HG03558 (cell line): ENCODE results near the gene TEX35.
"Not testable (repeated sequence)": the region's sequence is repeated elsewhere in the genome, so short reads cannot be mapped to it uniquely, and the experiment has no call there.

Source experiments
- ATAC-seq: cut with Tn5 transposase; IDR thresholded peaks from one replicate; pipeline ENCODE4 v1.9.1; 2021; ENCODE audit warnings: moderate number of reproducible peaks; ENCODE audit not compliant: unreplicated experiment; ENCODE audit errors: extremely low read depth

The TEX35 gene

DNA sequence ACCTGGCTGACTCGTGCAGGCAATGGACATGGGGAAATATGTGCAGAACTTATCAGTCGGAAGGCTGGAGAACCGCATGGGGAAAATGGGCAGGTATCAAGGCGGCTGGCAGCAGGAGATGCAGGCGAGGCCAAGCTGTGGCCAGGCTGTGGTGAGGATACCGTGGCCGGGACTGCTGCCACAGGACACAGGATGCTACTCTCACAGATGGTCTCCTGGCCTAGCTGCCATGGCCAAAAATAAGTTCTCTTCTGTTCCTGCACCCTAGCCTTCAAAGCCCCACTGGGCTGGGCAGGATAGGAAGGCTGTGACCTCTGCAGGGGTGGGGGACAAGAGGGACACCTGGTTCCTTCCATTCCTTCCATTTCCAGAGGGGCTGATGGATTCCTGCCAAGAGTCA lies 26.4 kb downstream of the TEX35 start:
- no peak for ATAC-seq

DNA sequence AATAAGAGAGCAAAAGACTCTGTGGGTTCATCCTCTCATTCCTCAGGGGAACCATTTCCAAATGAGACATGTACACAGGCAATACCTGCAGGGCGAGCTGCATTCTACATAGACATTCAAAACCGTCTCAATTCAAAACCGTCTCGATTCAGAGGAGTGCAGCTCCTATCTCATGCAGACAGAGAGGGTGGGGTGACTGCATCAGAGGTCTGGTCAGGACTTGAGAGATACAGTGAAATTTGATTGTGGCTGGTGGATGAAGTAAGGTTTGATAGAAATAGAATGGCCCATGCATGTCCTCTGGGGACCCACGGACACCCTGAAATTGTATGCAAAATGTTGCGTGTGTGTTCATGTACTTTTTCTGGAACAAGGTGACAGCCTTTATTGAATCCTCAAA lies 27.3 kb downstream of the TEX35 start:
- ATAC-seq = no peak

DNA sequence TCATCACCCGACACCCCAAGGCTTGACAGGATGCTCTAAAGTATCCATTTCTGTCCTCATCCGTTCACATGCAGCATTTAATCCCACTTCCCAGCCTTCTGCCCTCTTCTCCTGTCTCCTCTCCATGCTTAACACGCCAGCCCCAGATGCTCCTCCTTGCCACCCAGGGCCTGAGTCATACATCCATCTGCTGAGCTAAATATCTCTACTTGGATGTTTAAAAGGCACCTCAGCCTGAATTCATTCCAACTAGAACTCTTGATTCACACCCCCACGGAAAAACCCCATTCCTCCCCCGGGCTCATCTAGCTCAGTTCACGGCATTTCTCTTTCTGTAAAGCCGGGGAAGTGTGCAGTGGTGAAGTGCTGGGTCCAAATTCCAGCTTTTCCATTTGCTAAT lies 27.7 kb downstream of the TEX35 start:
- ATAC-seq = no peak

DNA sequence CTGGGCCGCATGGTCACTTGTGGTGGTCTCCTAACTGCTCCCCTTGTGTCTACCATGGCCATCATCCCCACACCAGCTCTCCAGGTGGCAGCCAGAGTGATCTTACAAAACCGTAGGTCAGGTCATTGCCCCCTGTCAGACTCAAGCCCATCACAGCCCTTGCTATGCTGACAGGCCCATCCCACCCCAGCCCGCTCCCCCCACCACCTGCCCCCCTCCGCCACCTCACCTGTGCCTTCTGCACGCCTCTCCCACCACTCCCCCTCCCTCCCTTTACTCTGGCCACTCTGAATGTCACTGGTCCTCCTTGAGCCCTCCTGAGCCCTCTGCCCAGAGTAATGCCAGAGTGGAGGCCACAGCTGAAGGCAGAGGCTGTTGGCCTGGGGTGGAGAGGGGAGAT lies 28.5 kb downstream of the TEX35 start:
- no peak for ATAC-seq

DNA sequence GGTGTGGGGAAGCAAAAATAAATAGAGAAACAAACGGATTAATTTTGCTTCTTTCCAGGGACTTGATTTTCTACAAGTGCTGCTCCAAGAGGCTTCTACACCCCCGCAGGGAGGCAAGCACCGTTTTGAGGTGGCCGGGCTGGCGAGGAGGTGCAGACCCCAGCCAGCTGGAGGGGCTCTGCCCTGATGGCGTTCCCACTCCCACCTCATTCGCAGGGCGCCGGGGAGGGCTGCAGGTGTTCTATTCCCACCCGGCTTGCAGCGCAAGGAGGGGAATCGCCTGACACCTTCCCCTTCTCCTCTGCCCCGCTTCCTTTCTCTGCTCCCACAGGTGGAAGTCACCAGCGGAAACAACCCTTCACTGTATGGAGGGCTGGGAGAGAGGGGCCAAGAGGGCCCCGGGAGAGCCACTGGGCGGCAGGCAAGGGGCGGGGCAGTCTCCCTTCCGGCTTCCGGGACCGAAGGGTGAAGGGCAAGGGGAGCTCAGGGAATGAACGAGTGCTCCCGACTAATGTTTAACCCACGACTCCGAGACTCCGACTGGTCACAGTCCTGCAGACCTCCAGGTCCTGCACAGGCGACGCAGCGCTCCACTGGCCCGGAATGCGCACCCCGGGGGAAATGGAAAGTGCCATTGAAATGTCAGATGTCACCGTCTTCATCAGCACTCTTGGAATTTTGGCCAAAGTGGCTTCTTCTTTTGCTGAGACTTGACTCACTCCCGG lies 29.1 kb downstream of the TEX35 start:
- no peak for ATAC-seq

DNA sequence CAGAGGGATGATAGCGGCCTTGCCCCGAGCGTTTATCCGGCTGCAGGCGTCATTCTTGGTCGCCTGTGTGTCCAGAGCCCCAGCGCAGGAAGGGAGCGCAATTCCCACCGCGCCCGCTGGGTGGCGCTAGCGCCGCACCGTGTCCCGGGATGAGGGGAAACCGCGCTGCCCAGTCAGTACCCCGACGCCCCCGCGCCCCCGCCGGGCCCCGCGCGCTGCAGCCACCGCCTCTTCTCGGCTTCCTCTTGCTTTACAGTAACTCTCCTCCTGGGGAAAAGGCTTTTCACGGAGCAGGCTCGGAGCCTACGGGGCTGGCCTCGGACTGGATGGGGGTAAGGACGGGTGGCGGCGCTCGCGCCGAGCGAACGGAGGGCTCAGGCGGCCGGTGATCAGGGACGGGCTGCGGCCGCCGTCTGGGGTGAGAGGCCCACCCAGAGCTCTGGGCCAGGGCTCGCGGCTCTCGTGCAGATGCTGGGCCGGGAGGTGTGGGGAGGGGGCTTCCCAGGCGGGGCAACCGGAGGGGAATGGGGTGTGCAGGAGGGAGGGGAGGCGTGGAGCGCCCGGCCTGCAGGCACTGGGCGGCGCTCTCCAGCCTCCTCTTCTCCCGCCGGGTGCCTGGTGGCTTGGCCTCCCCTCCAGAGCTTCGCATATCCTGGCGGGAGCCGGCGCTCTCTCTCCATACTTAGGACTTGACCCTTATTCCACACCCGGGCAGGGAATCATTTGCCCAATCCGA lies 29.8 kb downstream of the TEX35 start:
- peak; percentile 44 for ATAC-seq

DNA sequence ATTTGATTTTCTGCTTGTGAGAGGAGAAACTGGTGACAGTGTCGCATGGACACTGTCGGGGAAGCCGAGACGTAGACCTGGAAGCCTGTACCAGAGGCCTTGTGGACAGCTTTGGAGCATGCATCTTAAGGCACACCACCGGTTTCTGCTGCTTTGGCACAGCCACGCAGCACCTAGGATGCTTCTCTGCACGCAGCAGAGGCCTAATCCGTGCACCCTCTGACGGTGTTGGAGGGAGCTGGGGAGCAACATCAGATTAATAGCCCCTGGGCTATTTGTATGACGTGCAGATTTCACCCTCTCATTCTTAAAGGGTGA lies 30.3 kb downstream of the TEX35 start:
- peak; percentile 32 for ATAC-seq

DNA sequence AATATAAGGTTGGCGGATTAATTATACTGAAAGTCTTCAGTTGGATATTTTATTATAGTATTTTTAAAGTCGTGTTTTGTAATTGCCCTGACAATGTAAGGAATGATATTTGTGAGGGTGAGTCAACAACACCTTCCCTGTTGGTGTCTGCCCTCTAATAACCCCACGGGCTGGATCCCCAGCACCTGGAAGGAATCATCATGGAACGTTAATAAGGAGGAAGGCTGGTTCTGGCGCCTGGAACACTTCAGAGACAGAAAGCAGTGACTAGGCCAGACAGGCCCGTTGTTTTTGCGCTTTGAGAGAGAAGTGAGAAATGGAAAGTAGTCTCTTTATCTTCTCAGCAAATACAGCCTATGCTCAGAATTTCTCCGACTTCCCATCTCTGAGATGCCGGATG lies 31.6 kb downstream of the TEX35 start:
- ATAC-seq = no peak

DNA sequence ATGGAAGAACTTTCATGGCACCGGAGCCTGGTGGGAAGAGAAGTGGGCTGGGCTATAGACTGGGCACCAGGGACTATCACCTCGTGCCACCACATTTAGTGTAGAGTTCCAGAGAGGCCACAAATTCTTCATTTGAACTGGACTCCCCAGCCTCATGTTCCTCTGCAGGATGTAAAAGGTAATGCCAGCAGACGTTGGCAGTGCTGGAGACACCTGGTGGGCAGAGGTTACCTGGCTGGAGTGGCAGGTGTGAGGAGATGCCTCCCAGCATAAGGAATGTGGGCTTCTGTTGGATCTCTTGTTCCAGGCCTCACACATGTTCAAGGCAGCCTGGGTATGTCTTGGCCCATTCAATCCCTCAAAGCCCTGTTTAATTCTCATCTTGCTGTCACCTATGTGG lies 35.2 kb downstream of the TEX35 start:
- ATAC-seq = no peak

DNA sequence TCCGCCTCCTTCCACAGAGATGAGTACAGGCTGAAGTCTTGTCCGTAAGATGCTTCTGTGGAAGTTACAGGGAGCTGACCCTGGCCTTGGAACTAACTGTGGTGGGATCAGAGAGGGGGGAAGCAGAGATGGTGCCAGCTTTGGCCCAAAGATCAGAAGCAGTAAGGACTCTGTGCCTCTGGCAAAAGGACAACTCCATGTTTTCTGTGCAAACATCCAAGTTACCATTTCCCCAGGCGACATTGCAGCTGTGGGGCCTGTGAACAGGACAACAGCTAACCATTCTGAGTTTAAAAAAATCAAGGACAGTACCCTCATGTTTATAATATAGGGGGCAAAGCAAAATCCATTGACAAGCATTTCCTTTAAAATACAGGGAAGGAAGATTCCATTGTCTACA lies 38.4 kb downstream of the TEX35 start:
- no peak for ATAC-seq

DNA sequence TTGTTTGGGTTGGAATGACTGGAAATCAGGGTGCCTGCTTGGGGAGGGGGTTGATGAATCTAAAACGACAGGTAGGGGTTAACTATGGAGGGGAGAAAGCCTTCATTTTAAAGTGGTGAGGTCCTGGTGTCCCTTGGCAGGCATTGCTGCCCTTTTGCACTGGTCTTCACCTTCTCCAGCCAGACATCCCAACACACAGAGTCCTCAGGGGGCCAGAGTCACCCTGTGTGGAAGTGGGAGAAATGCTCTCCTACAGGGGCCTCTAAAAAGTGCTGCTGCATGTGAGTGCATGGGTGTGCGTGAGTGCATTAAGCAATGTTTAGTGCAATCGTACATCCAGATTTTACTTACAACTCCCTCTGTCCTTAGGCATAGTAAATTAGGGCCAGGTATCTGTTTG lies 39.0 kb downstream of the TEX35 start:
- ATAC-seq = no peak

DNA sequence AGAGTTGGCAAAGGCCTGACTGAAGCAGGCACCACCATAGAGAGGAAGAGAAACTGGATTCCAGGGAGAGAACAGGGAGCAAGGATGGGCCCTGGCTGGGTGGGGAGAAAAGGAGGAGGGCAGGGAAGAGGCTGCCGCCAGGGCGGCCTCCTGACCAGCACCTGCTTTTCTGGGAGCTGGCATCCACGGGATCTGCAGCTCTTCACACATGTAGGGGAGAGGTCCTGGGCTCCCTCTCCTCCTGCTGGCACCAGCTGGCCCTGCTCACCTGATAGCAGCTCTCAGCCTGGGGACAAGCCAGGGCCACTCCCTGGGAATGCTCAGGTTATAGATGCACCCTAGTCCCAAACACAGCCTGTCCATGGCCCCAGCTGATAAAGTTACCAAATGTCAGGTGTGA lies 39.9 kb downstream of the TEX35 start:
- no peak for ATAC-seq

DNA sequence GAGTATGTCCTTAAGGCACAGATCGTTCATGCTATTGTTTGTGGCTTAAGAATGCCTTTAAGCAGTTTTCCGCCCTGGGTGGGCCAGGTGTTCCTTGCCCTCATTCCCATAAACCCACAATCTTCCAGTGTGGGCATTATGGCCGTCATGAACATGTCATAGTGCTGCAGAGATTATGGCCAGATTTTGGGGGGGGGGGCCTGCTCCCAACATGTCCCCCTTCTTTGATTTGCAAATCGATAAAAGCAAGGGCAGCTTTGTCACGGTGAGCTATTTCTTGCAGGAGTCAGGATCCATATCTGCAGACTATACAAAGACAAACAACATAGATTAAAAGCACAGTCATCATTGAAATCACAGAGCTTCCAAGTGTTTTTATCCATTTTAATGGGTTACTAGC lies 41.4 kb downstream of the TEX35 start:
- not testable (repeated sequence) for ATAC-seq

DNA sequence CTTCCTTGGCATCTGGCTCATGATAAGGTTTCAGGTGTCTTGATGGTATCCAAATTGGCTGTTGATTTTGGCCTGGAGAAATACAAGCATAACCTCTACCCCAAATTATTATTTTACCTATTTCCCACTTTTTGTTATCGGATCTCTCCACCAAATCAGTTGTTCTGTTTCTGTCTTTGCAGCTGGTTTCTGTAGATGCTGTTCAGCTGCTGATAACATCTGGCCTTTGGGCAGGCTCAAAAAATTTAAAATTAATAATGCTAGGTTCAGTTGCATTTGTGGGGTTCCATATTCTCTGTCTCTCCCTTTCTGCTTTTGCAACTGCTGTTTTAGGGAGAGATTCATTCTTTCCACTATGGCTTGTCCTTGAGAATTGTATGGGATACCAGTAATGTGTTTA lies 42.7 kb downstream of the TEX35 start:
- not testable (repeated sequence) for ATAC-seq

DNA sequence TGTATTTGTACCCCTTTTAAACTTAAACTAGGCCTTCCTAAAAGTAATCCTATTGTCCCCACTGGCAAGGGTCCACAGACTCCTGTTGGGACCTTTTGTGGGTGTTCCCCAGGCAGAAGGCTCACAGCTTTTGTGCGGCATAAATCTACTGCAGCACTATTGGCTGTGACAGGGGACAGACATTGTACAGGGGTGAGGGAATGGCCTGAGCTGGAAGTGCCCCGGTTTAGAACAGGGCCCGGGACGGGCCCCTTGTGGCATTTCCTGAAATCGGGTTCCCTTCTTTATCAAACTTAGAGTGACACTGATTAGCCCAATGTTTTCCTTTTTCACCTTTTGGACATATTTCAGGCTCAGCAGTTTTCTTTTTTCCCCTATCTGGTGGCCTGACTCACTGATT lies 45.9 kb downstream of the TEX35 start:
- ATAC-seq = not testable (repeated sequence)

DNA sequence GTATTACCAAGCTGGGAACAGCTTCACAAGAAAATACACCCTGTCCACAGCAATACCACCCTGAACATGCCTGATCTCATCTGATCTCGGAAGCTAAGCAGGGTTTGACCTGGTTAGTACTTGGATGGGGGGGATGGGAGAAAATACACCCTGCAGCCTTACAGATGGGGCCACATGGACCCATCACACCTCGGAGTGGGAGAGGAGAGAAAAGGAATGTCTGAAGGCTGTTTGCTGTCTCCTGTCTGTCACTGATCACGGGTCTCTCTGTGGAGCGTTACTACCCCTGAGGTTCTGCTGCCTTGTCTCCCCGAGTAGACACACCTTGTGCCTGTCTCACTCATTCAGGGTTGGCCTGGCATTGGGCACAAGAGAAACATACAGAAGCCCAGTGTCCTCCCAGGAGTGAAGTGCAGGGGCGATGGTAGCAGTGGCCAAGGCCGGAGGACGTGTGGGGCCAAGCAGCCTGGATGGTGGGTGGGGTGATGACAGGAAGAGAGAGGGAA lies 48.0 kb downstream of the TEX35 start:
- no peak for ATAC-seq

DNA sequence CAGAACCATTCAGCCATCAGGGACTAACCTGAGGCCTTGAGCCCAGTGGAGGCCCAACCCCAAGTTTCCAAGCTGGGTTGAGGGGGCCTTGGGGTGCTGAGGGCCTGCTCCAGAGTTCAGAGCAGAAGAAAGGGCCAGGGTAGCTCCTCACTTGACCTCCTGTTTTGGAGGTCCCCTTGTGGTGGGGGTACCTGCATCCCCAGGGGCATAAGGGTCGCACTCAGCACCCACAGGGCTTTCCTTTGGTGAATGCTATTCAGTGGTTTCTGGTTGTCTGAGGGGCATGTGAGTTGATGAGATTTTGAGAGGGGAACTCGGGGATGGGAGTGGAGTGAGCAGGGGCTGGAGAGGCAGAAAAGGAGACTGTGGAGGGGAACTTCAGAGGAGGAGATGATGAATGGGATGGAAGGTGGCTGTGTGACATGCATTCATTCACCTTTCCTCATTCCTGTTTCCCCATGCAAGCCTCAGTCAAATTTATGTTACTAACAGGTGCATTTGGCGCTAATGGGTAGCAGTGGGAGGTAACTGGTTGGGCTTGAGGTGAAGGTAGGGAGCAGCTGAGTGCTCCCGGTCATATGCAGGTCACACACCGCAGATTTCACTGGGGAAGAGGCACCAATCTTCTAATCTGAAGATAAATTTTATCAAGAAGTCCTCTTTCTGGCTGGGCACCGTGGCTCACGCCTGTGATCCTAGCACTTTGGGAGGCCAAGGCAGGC lies 50.4 kb downstream of the TEX35 start:
- no peak for ATAC-seq

DNA sequence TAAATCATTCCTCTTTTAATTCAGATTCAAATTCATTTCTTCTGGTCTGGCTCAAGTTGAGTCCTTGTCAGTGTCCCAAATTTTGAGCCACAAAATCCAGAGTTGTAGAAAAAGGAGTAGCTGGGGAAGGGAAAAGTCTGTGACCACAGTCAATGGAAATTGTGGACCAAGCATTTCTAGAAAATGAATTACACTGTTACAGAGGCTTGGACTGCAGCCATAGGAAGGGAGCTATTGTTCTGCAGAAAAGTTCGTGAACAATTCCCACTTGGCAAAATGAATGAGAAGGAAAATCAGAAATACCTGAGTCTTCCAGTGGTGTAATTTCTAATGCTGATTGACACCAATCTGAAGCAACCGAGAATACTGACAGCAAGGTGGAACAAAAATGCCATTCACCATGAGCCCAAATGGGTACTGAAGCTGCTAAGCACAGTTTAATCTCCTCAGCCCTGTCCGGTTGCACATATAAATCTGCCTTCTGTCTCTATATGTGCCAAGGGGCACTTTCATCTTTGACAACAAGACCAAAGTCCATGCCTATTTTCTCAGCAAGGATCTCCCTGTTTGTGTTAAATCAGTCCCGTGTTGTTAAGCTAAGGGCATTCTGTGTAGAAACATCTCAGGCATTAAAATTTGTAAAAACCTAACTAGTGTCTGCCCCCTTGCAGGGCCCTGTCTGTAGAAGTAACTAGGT lies 51.3 kb downstream of the TEX35 start:
- no peak for ATAC-seq

DNA sequence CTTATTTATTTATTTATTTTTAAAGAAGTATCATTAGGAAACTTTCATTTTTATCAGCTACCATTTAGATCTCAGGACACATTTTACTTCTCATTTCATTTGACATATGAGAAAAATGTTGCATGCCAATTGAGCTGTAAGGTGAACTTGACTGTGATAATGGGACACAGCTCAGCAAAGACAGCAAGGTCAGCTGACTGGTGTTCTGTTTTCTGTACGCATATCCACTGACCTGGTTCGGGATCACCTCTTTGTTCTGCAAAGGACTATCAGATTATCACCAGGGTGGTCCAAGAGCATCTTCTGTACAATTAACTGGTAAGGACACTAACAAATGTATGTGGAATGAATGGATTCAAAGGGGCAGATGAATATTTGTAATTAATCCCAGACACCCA lies 51.9 kb downstream of the TEX35 start:
- no peak for ATAC-seq

DNA sequence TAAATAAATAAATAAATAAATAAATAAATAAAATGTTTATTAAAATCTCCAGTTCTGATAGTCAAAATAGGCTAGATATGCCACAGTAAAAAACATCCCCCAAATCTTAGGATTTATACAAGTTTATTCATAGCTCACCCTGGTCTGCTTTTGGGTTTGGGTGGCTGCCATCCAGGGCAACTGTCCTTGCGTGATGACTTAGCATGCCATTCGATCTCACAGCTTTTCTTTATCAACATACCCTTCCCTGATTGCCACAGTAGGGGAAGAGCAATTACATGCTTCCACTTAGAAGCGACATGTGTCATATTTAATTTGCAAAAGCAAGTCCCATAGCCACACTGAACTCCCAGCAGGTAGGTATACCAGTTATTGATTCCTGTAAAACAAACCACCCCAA lies 52.7 kb downstream of the TEX35 start:
- ATAC-seq = no peak

DNA sequence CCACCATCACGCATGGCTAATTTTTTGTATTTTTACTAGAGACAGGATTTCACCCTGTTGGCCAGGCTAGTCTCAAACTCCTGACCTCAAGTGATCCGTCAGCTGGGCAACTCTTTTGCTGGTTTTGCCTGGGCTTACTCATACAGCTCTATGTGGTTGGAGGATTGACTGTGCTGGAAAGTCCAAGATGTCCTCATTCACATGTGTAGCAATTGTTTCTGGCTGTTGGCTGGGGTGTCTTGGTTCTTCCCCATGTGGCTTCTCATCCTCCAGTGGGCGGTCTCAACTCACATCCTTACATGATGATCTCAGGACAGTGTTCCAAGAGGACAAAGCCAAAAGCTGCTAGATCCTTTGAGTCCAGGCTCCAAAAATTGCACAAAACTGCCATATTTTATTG lies 53.3 kb downstream of the TEX35 start:
- ATAC-seq = peak; percentile 57
